H4 (cell line): Measurements from ENCODE around the gene MYH15. TPM values are rescaled to one million over a fixed set of nuclear protein-coding genes. Genes with fewer than 3 reads are reported as not detected.

Source experiments
- DNase-seq: peaks from one replicate; pipeline ENCODE4 v3.0.0-alpha.2; 2015; ENCODE audit warnings: low spot score
- total RNA-seq: library from RNA; depleted of rRNA; stranded (reverse); fragments of >200 nt; shearing (Covaris generic); gene quantifications from 2 replicates; pipeline ENCODE4 v1.2.3, GENCODE V29; 2014

Gene MYH15
- total RNA-seq, 1 experiment from 2014 or later, result 0.10 TPM

GRCh38 chr3:108416111-108416869, 94.1 kb downstream of the MYH15 start:
- DNase-seq, result no peak

- no peak for DNase-seq
These were observed 94.7 kb downstream of the MYH15 start for GRCh38 chr3:108415661-108416060.

GRCh38 chr3:108414007-108414406, 96.4 kb downstream of the MYH15 start:
- DNase-seq, result no peak

- DNase-seq, result no peak
These were observed 98.2 kb downstream of the MYH15 start for GRCh38 chr3:108412121-108412750.

GRCh38 chr3:108410531-108410984, 99.8 kb downstream of the MYH15 start:
- DNase-seq, result no peak

- DNase-seq, result no peak
These were observed 100.6 kb downstream of the MYH15 start for GRCh38 chr3:108409800-108410178.

GRCh38 chr3:108408883-108409799, 101.3 kb downstream of the MYH15 start:
- no peak for DNase-seq

- no peak for DNase-seq
These were observed 102.5 kb downstream of the MYH15 start for GRCh38 chr3:108407886-108408285.

GRCh38 chr3:108406661-108407206, 103.7 kb downstream of the MYH15 start:
- peak; percentile 34 for DNase-seq

GRCh38 chr3:108406063-108406660, 104.2 kb downstream of the MYH15 start:
- no peak for DNase-seq

- DNase-seq, result no peak
These were observed 106.0 kb downstream of the MYH15 start for GRCh38 chr3:108404368-108404767.

GRCh38 chr3:108403686-108404345, 106.6 kb downstream of the MYH15 start:
- no peak for DNase-seq

- no peak for DNase-seq
These were observed 107.2 kb downstream of the MYH15 start for GRCh38 chr3:108403198-108403597.

GRCh38 chr3:108401836-108402235, 108.6 kb downstream of the MYH15 start:
- DNase-seq, result no peak

GRCh38 chr3:108398510-108398909, 111.9 kb downstream of the MYH15 start:
- DNase-seq, result no peak

- DNase-seq, result no peak
These were observed 114.1 kb downstream of the MYH15 start for GRCh38 chr3:108396336-108396735.

GRCh38 chr3:108394563-108394962, 115.8 kb downstream of the MYH15 start:
- DNase-seq, result no peak

GRCh38 chr3:108394016-108394415, 116.4 kb downstream of the MYH15 start:
- DNase-seq, result no peak

- DNase-seq, result no peak
These were observed 117.1 kb downstream of the MYH15 start for GRCh38 chr3:108393128-108393900.

- DNase-seq, result no peak
These were observed 118.3 kb downstream of the MYH15 start for GRCh38 chr3:108391917-108392593.
